GM13977 (cell line): ENCODE measurements around the gene MAN1B1.
A peak's percentile ranks its signal among the peaks of the same experiment; 100 is the strongest.

Experiments used
- DNase-seq: peaks from one replicate; pipeline ENCODE4 v3.0.0; 2012; ENCODE audit warnings: low spot score
- CTCF ChIP-seq: IDR thresholded peaks from 2 replicates; pipeline ENCODE4 v1.5.1; 2012; ENCODE audit warnings: mild to moderate bottlenecking, control low read depth; ENCODE audit not compliant: insufficient read depth; ENCODE audit errors: extremely low read depth, missing control alignments
- in situ Hi-C: fragments of 300-500 bp; cut with MboI; formaldehyde crosslinking; loops from one replicate; pipeline ENCODE4 v1.12.0; 2022; ENCODE audit warnings: low sequenced_read_pairs, low pct_unique_long_range_greater_than_20kb, mixed read lengths, inconsistent platforms; ENCODE audit not compliant: unreplicated experiment

The MAN1B1 gene

GRCh38 chr9:137052998-137053943, 33.5 kb upstream of the MAN1B1 start:
- TF ChIP-seq CTCF: no peak
- no peak for DNase-seq
- in situ Hi-C loops: no loop called here

GRCh38 chr9:137053944-137054931, 32.5 kb upstream of the MAN1B1 start, which contains the start of gene ENTPD2:
Gene ENTPD2 (minus strand): TSS chr9:137054061. CDS start chr9:137053997, 64 bp downstream.
- in situ Hi-C loops: no loop called here
- TF ChIP-seq CTCF: no peak
- peak; percentile 81 for DNase-seq

GRCh38 chr9:137054932-137055384, 31.8 kb upstream of the MAN1B1 start:
- no peak for TF ChIP-seq CTCF
- in situ Hi-C loops: no loop called here
- no peak for DNase-seq

- no peak for TF ChIP-seq CTCF
- in situ Hi-C loops: no loop called here
- DNase-seq: no peak
Observed at GRCh38 chr9:137055385-137056364, 31.1 kb upstream of the MAN1B1 start.

- no peak for TF ChIP-seq CTCF
- DNase-seq: no peak
- in situ Hi-C loops: no loop called here
Observed at GRCh38 chr9:137056739-137057415, 29.9 kb upstream of the MAN1B1 start.
